Measurements from ENCODE around the gene ENTPD2.
A peak's percentile ranks its signal among the peaks of the same experiment; 100 is the strongest.

GRCh38 chr9:137070906-137071275 lies 17.0 kb upstream of the ENTPD2 start:
- TF ChIP-seq EGR1 (conservative IDR thresholded peaks at IDR 0.05), result no peak
- no peak for TF ChIP-seq SMARCB1 (IDR thresholded peaks at IDR 0.05; ENCODE audit: insufficient read length, low read depth)
- TF ChIP-seq MAX (CRISPR knock-in tag; IDR thresholded peaks at IDR 0.05), result no peak
- no peak; the same call in 1 of the 2 replicates for TF ChIP-seq SP1 (CRISPR knock-in tag; IDR thresholded peaks at IDR 0.05)
- no peak for TF ChIP-seq RBM15 (IDR thresholded peaks at IDR 0.05; ENCODE audit: insufficient read depth, low read length)
- TF ChIP-seq CTCF (IDR thresholded peaks at IDR 0.05 in 2 of 3, conservative IDR thresholded peaks at IDR 0.05 in 1 of 3; ENCODE audit: insufficient read depth in 2 of 3, low read depth in 1 of 3, low read length in 3 of 3), result peak in 2 of 3 experiments; percentile 14 to 34; a peak in 2 of 6 replicates
- no peak for TF ChIP-seq EZH2 (IDR thresholded peaks at IDR 0.05; ENCODE audit: borderline replicate concordance, low read depth, low read length)
- no peak for TF ChIP-seq TFE3 (CRISPR knock-in tag; IDR thresholded peaks at IDR 0.05)
- no peak for TF ChIP-seq ZNF274 (IDR thresholded peaks at IDR 0.05; ENCODE audit: borderline replicate concordance, low read depth, low read length)
- TF ChIP-seq ZEB2 (IDR thresholded peaks at IDR 0.05), result no peak
- TF ChIP-seq ZNF696 (CRISPR knock-in tag; conservative IDR thresholded peaks at IDR 0.05), result no peak
- no peak for TF ChIP-seq TAF7 (tag; IDR thresholded peaks at IDR 0.05)
- no peak for TF ChIP-seq KLF1 (tag; IDR thresholded peaks at IDR 0.05)
- TF ChIP-seq SFPQ (IDR thresholded peaks at IDR 0.05; ENCODE audit: low read depth, low read length), result no peak

Measured in K562 (cell line).